ENCODE measurements around the gene NOC4L. TPM values are rescaled to one million over a fixed set of nuclear protein-coding genes. Genes with fewer than 3 reads are reported as not detected.

NOC4L gene
- total RNA-seq, 2 experiments from 2014 or later, result 27.1 to 27.4 TPM

DNA sequence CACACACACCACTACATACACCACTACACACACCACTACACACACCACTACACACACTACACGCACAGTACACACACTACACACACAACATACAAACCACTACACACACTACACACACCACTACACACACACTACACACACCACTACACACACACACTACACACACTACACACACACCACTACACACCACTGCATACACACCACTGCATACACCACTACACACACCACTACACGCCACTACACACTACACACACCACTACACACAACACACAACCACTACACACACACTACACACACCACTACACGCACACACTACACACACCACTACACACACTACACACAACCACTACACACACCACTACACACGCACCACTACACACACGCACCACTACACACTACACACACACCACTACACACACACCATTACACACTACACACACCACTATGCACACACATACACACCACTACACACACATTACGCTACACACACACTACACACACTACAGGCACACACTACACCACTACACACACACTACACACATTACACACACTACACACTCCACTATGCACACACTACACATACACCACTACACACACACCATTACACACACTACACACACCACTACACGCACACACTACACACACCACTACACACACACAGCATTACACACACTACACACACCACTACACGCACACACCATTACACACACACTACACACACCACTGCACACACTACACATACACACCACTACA is 12.5 kb downstream of the NOC4L start:
- Mint-ChIP-seq H3K4me1 (ENCODE audit: low read depth) (no peaks in the 10 kb centered on the region), H3K36me3 (ENCODE audit: low read depth) (no peaks in the 10 kb centered on the region), H3K4me3 (no peak overlapping the region), H3K27me3 (ENCODE audit: low read depth) (no peaks in the 10 kb centered on the region), H3K27ac (no peak overlapping the region), H3K9me3 (no peaks in the 10 kb centered on the region)
- DNase-seq, result no peak
- CTCF ChIA-PET, result no interaction called here
- intact Hi-C loops (cut with micrococcal nuclease), result no loop called here

GRCh38 chr12:132157733-132158409 is 13.6 kb downstream of the NOC4L start:
- intact Hi-C loops (cut with micrococcal nuclease), result no loop called here

DNA sequence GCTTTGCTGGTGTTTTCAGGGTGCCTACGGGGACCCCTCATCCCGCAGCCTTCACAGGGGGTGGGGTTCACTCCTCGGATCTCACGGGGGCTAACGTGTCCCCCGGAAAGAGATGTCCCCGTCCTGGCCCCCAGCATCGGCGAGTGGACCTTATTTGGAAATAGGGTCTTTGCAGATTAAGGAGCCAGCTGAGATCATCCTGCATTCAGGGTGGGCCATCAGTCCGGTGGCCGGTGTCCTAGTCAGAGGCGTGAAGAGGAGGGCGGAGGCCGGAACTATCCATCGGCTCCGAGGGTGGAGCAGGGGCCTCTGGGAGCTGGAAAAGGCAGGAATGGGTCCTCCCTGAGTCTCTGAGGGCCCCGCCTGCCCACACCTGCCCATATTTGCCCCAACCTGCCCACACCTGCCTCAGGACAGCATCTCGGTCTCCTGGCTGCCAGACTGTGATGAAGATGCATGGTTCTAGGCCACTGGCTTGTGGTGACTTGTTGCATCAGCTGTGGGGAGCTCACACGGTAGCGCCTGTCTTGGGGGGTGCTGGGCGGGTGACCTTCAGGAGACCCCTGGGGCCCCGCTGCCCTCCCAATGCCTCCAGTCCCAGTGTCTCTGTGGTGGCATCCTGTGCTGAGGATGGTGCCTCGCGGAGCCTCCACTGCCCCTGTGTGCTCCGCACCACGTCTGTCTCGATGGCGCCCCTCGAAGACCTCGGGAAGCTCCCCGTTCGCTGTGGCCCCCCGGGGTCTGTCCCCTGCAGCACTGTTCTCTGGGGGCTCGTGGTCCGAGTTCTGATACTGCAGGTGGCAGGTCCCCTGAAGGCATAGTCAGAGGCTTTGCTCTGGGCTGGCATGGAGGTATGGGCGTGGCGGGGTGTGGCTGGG is 14.7 kb downstream of the NOC4L start:
- CTCF ChIA-PET, result no interaction called here
- H3K27me3 Mint-ChIP-seq (ENCODE audit: low read depth), result no peaks in the 10 kb centered on the region
- H3K4me3 Mint-ChIP-seq, result no peak overlapping the region
- no peak for DNase-seq
- intact Hi-C loops (cut with micrococcal nuclease), result no loop called here
- H3K4me1 Mint-ChIP-seq (ENCODE audit: low read depth), result peaks cover 7% of the 10 kb centered on the region
- H3K27ac Mint-ChIP-seq, result no peak overlapping the region
- no peaks in the 10 kb centered on the region for H3K36me3 Mint-ChIP-seq (ENCODE audit: low read depth)
- no peaks in the 10 kb centered on the region for H3K9me3 Mint-ChIP-seq

More at GRCh38 chr12:132157733-132158409, 13.6 kb downstream of the NOC4L start:
- Mint-ChIP-seq H3K9me3 (no peaks in the 10 kb centered on the region), H3K4me3 (no peak overlapping the region), H3K36me3 (ENCODE audit: low read depth) (no peaks in the 10 kb centered on the region), H3K27me3 (ENCODE audit: low read depth) (no peaks in the 10 kb centered on the region), H3K4me1 (ENCODE audit: low read depth) (peaks cover 2% of the 10 kb centered on the region), H3K27ac (no peak overlapping the region)
- DNase-seq, result no peak
- CTCF ChIA-PET, result no interaction called here

DNA sequence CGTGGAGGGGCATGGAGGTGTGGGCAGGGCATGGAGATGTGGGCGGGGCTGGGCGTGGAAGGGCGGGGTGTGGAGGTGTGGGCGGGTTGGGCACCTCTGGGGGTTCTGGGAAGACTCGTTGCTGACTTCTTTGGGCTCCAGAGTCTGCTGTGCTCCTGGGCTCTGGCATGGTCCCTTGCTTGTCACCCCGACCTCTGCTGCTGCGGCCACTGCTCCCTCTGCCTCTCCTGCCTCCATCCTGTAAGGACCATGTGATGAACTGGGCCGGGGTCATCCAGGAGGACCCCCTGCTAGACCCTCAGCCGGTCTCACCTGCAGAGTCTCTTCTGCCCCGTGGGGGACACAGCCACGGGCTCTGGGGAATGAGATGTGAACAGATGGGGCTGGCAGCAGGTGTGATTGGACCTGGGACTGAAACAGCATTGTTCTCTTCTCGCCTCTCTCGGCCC is 15.3 kb downstream of the NOC4L start:
- no peak overlapping the region for H3K27ac Mint-ChIP-seq
- no peak overlapping the region for H3K4me3 Mint-ChIP-seq
- intact Hi-C loops (cut with micrococcal nuclease), result no loop called here
- H3K4me1 Mint-ChIP-seq (ENCODE audit: low read depth), result peaks cover 11% of the 10 kb centered on the region
- H3K36me3 Mint-ChIP-seq (ENCODE audit: low read depth), result no peaks in the 10 kb centered on the region
- H3K9me3 Mint-ChIP-seq, result no peaks in the 10 kb centered on the region
- H3K27me3 Mint-ChIP-seq (ENCODE audit: low read depth), result no peaks in the 10 kb centered on the region
- CTCF ChIA-PET, result no interaction called here
- no peak for DNase-seq

- DNase-seq, result no peak
- Mint-ChIP-seq H3K27ac (no peak overlapping the region), H3K27me3 (ENCODE audit: low read depth) (no peaks in the 10 kb centered on the region), H3K9me3 (no peaks in the 10 kb centered on the region), H3K4me3 (no peak overlapping the region), H3K36me3 (ENCODE audit: low read depth) (no peaks in the 10 kb centered on the region), H3K4me1 (ENCODE audit: low read depth) (peaks cover 11% of the 10 kb centered on the region)
- intact Hi-C loops (cut with micrococcal nuclease), result no loop called here
- CTCF ChIA-PET, result interaction anchor here (0.6 kb wide), 1 partner anchor 223 kb away, joined by 3 read pairs; no protein-coding TSS in a partner anchor
Observed at GRCh38 chr12:132160016-132160415, 15.8 kb downstream of the NOC4L start.

DNA sequence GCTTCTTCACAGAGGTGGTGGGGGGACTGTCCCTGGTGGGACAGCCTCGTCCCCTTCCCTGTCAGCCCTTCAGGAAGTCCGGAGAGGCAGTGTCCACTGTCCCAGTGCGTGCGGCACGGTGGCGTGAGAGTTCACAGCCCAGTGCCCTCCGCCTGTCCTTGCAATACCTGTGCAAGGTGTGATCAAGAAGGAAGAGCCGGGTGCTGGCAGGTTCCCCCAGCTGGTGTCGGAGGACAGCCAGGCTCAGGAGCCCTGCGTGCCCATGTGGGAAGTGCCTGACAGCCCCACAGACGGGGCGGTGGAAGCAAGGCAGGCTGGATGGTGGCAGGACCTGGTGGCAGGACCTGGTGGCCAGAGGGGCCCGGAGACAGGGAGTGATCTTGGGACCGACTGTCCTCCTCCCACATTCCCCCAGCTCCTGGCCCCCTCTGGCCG is 16.4 kb downstream of the NOC4L start:
- Mint-ChIP-seq H3K9me3 (no peaks in the 10 kb centered on the region), H3K27ac (no peak overlapping the region), H3K4me3 (no peak overlapping the region), H3K27me3 (ENCODE audit: low read depth) (no peaks in the 10 kb centered on the region), H3K36me3 (ENCODE audit: low read depth) (no peaks in the 10 kb centered on the region), H3K4me1 (ENCODE audit: low read depth) (peaks cover 11% of the 10 kb centered on the region)
- CTCF ChIA-PET, result interaction anchor here (0.6 to 1.2 kb wide), 3 partner anchors 29 to 253 kb away, joined by 3 to 8 read pairs (median 3); no protein-coding TSS in a partner anchor
- no peak for DNase-seq
- intact Hi-C loops (cut with micrococcal nuclease), result no loop called here

GRCh38 chr12:132161036-132161781 is 17.0 kb downstream of the NOC4L start:
- H3K9me3 Mint-ChIP-seq, result no peaks in the 10 kb centered on the region
- intact Hi-C loops (cut with micrococcal nuclease), result no loop called here
- DNase-seq, result no peak
- no peak overlapping the region for H3K4me3 Mint-ChIP-seq
- no peak overlapping the region for H3K27ac Mint-ChIP-seq
- CTCF ChIA-PET, result interaction anchor here (0.7 to 1.5 kb wide), 5 partner anchors 7 to 253 kb away, joined by 3 to 8 read pairs (median 3); no protein-coding TSS in a partner anchor
- H3K27me3 Mint-ChIP-seq (ENCODE audit: low read depth), result no peaks in the 10 kb centered on the region
- H3K36me3 Mint-ChIP-seq (ENCODE audit: low read depth), result no peaks in the 10 kb centered on the region
- peaks cover 11% of the 10 kb centered on the region for H3K4me1 Mint-ChIP-seq (ENCODE audit: low read depth)

GRCh38 chr12:132161796-132162507 is 17.7 kb downstream of the NOC4L start:
- Mint-ChIP-seq H3K4me3 (no peak overlapping the region), H3K4me1 (ENCODE audit: low read depth) (peaks cover 11% of the 10 kb centered on the region), H3K36me3 (ENCODE audit: low read depth) (no peaks in the 10 kb centered on the region), H3K27me3 (ENCODE audit: low read depth) (no peaks in the 10 kb centered on the region), H3K9me3 (no peaks in the 10 kb centered on the region), H3K27ac (no peak overlapping the region)
- intact Hi-C loops (cut with micrococcal nuclease), result no loop called here
- CTCF ChIA-PET, result interaction anchor here (0.7 to 1.5 kb wide), 6 partner anchors 8 to 252 kb away, joined by 3 to 8 read pairs (median 4); no protein-coding TSS in a partner anchor
- DNase-seq, result no peak

GRCh38 chr12:132162508-132163031 is 18.3 kb downstream of the NOC4L start:
- no peaks in the 10 kb centered on the region for H3K36me3 Mint-ChIP-seq (ENCODE audit: low read depth)
- peaks cover 13% of the 10 kb centered on the region for H3K4me1 Mint-ChIP-seq (ENCODE audit: low read depth)
- H3K27me3 Mint-ChIP-seq (ENCODE audit: low read depth), result no peaks in the 10 kb centered on the region
- DNase-seq, result no peak
- H3K27ac Mint-ChIP-seq, result no peak overlapping the region
- CTCF ChIA-PET, result interaction anchor here (1.5 kb wide), 2 partner anchors 9 to 57 kb away, joined by 3 to 6 read pairs; no protein-coding TSS in a partner anchor
- no peaks in the 10 kb centered on the region for H3K9me3 Mint-ChIP-seq
- intact Hi-C loops (cut with micrococcal nuclease), result no loop called here
- no peak overlapping the region for H3K4me3 Mint-ChIP-seq

DNA sequence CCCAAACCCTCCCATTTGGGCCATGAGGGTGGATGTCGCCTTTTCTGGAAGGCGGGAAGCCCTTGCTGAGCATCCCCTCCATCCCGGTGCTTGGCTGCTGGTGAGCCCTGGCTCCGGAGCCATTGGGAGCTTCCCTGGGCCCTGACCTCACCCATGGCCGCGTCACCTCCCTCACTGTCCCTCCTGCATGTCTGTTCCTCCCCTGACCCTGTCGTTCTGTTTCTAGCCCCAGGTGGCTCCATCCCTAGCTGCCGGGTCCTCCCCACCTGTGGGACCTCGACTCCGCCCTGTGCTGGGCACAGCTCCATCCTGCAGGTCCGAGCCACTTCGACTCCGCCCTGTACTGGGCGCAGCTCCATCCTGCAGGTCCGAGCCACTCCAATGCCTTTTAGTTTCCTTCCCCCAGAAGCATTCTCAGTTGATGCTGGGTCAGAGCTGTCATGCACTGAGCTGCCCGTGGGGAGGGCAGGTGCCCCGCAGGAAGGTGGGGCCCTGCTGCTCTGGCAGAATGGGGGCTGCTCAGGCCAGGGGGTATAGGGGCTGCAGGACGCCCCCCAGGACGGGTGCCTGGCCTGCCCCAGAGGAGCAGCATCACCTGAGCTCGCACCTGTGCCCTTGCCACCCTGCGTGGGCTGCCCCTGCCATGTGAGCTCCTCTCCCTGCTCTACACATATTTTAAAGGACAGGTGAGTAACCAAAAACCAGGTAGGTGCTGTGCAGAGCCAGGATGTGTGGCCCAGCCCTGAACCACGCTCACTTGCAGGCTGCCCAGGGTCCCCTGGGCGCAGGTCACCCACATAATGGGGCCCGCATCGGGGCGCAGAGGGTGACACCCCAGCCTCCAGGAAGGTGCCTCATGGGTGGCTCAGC is 19.0 kb downstream of the NOC4L start:
- no peak overlapping the region for H3K4me3 Mint-ChIP-seq
- intact Hi-C loops (cut with micrococcal nuclease), result no loop called here

More for the DNA sequence above, 19.0 kb downstream of the NOC4L start:
- DNase-seq, result no peak
- no peak overlapping the region for H3K27ac Mint-ChIP-seq
- no peaks in the 10 kb centered on the region for H3K27me3 Mint-ChIP-seq (ENCODE audit: low read depth)
- H3K9me3 Mint-ChIP-seq, result no peaks in the 10 kb centered on the region
- H3K36me3 Mint-ChIP-seq (ENCODE audit: low read depth), result no peaks in the 10 kb centered on the region
- peaks cover 14% of the 10 kb centered on the region for H3K4me1 Mint-ChIP-seq (ENCODE audit: low read depth)
- CTCF ChIA-PET, result interaction anchor here (1.5 kb wide), 1 partner anchor 56 kb away, joined by 6 read pairs; no protein-coding TSS in a partner anchor

Data from activated naive CD4-positive, alpha-beta T cell treated with anti-CD3 and anti-CD28 coated beads for 36 hours (primary cell).